AG04449 (cell line): Measurements from ENCODE around the gene SRPK2.

ENCODE experiments used
- CTCF ChIA-PET: fragments of 350-600 bp; formaldehyde crosslinking; extraction: SDS; loops from one replicate; lab custom pipeline; 2021; ENCODE audit warnings: antibody characterized with exemption; lab: Yijun Ruan, JAX
- POLR2A ChIA-PET: fragments of 400-600, 350-600 bp; formaldehyde crosslinking; extraction: SDS; loops from one replicate; lab custom pipeline; 2020; ENCODE audit warnings: antibody characterized with exemption, inconsistent platforms; lab: Yijun Ruan, JAX
- DNase-seq: peaks from one replicate; pipeline ENCODE4 v3.0.0-alpha.2; 2010; ENCODE audit warnings: low read depth, low spot score
- H3K4me3 ChIP-seq: 2 replicates; pipeline ENCODE4 v1.5.1; 2011; ENCODE audit warnings: low read depth, mild to moderate bottlenecking, control low read depth, low read length
- TF ChIP-seq, protein P1 (sequence below): IDR thresholded peaks from one replicate; pipeline ENCODE4 v1.5.1; 2011; ENCODE audit warnings: mild to moderate bottlenecking, moderate library complexity, low read length, control low read depth, inconsistent platforms; ENCODE audit not compliant: insufficient read depth; ENCODE audit errors: missing control alignments

SRPK2 gene

DNA sequence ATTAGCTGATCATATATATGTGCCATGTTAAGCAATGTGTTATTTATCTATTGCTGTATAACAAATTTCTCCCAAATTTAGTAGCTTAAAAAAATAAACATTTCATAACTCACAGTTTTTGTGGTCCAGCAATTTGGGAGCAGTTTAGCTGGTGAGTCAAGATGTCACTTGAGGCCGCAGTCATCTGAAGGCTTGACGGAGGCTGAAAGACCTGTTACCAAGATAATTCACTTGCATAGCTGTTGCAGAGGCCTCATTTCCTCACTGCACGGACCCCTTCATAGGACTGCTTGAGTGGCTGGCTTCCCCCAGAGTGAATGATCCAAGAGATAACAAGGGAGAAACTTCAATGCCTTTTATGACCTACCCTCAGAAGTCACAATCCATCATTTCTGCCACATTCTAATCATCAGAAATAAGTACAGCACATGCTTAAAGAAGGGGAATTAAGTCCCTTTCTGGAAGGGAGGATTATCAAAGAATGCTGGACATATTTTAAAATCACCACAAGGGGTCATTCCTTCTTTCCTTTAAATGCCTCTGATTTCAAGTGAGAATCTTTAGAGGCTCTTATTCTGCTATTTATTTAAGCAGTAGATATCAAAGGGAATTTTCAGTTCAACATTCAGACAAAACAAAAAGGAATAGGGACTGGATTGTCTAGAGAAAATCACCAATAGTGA lies 10.5 kb upstream of the SRPK2 start:
- TF ChIP-seq, protein P1, sequence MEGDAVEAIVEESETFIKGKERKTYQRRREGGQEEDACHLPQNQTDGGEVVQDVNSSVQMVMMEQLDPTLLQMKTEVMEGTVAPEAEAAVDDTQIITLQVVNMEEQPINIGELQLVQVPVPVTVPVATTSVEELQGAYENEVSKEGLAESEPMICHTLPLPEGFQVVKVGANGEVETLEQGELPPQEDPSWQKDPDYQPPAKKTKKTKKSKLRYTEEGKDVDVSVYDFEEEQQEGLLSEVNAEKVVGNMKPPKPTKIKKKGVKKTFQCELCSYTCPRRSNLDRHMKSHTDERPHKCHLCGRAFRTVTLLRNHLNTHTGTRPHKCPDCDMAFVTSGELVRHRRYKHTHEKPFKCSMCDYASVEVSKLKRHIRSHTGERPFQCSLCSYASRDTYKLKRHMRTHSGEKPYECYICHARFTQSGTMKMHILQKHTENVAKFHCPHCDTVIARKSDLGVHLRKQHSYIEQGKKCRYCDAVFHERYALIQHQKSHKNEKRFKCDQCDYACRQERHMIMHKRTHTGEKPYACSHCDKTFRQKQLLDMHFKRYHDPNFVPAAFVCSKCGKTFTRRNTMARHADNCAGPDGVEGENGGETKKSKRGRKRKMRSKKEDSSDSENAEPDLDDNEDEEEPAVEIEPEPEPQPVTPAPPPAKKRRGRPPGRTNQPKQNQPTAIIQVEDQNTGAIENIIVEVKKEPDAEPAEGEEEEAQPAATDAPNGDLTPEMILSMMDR: no peak
- ChIA-PET POLR2A (interaction anchor here (0.5 kb wide), 1 partner anchor 16 kb away, joined by 5 read pairs; no protein-coding TSS in a partner anchor), CTCF (interaction anchor here (0.8 to 2.0 kb wide), 16 partner anchors 9 to 290 kb away, joined by 3 to 10 read pairs (median 4); no protein-coding TSS in a partner anchor)
- no peak for DNase-seq
- no peak overlapping the region for H3K4me3 ChIP-seq

DNA sequence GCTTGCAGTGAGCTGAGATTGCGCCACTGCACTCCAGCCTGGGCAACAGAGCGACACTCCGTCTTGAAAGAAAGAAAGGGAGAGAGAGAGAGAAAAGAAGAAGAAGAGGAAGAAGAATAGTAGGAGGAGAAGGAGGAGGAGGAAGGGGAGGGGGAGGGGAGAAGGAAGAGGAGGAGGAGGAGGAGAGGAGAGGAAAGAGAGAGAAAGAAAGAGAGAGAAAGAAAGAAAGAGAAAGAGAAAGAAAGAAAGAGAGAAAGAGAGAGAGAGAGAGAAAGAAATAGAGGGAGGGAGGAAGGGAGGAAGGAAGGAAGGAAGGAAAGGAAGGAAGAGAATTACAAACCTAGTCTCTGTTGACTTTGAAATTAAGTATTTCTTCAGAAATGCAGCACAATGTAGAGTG lies 7.8 kb upstream of the SRPK2 start:
- TF ChIP-seq, protein P1: no peak
- ChIA-PET POLR2A (no interaction called here), CTCF (interaction anchor here (0.7 kb wide), 1 partner anchor 20 kb away, joined by 3 read pairs; no protein-coding TSS in a partner anchor)
- H3K4me3 ChIP-seq: no peak overlapping the region
- no peak for DNase-seq

DNA sequence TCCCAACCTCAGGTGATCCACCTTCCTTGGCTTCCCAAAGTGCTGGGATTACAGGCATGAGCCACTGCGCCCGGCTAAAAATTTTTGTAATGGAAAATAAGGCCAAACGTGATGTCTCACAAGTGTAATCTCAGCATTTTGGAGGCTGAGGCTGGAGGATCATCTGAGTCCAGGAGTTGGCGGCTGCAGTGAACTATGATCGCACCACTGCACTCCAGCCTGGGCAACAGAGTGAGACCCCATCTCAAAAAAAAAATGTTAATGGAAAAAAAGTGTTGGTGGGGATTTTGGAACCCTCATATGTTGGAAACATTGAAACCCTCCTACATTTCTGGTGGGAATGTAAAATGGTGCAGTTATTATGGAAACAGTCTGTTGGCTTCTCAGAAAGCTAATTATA lies 2.7 kb upstream of the SRPK2 start:
- DNase-seq: no peak
- TF ChIP-seq, protein P1: no peak
- CTCF ChIA-PET: interaction anchor here (0.6 kb wide), 1 partner anchor 75 kb away, joined by 3 read pairs; no protein-coding TSS in a partner anchor
- POLR2A ChIA-PET: no interaction called here
- no peak overlapping the region for H3K4me3 ChIP-seq

DNA sequence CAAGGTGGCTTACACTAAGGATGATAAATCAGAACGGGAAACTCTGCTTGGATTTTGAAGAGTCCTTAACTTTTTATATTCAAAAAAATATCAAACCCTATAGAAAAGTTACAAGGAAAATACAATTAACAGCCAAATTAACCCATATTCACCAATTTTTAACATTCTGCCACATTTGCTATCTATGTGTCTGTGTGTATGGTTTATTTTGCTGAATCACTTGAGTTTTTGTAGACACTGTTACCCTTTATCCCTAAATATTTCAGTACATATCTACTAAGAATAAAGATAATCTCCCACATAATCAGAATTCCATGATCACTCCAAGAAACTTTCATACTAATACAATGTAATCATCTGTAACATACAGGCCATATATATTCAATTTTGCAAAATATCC lies 1.2 kb upstream of the SRPK2 start:
- CTCF ChIA-PET: interaction anchor here (0.8 kb wide), 1 partner anchor 9 kb away, joined by 3 read pairs; no protein-coding TSS in a partner anchor
- H3K4me3 ChIP-seq: no peak overlapping the region
- TF ChIP-seq, protein P1: no peak
- DNase-seq: no peak
- POLR2A ChIA-PET: no interaction called here

DNA sequence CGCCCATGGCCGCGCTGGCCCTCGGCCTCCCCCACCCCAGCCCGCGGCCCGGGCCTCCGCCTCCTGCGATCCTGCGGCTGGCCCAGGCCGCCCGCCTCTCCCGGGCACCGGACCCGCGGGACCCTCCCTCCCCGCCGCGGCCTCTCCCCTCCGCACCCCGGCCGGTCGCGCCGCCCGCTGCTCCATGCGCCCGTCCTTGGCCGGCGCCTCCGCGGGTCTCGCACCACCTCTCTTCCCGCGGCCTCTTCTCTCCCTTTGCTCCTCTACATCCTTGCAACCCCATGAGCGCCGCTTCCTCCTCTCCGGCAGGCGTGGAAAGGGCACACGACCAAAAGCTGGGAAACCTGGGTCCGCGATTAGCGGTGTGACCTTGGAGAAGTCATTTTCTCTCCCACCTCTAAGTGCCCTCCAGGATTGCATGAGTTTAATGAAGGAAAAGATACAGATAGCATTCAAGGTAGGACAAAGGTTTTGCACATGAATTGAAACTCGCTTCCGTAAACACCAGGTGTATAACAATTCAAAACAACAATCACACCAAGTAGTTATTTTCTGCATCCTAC lies 448 bp upstream of the SRPK2 start:
- DNase-seq: no peak
- TF ChIP-seq, protein P1: no peak
- CTCF ChIA-PET: no interaction called here
- POLR2A ChIA-PET: interaction anchor here (0.7 to 1.0 kb wide), 2 partner anchors 13 to 180 kb away, joined by 3 read pairs; no protein-coding TSS in a partner anchor
- peak overlapping the region; percentile 72 for H3K4me3 ChIP-seq
